MM.1S (cell line): Measurements from ENCODE around the gene RPL14.
"Not testable (repeated sequence)": the region's sequence is repeated elsewhere in the genome, so short reads cannot be mapped to it uniquely, and the experiment has no call there.

ENCODE experiments used
- CTCF ChIP-seq: fragments of 300-600 bp; sonication (generic); IDR thresholded peaks from 2 replicates; pipeline ENCODE4 v1.5.1; 2016; ENCODE audit warnings: antibody characterized with exemption, low read length, mixed read lengths
- EZH2 ChIP-seq: fragments of 300-600 bp; sonication (generic); optimal IDR thresholded peaks from 2 replicates; pipeline ENCODE3; 2017; ENCODE audit warnings: low read depth, mild to moderate bottlenecking, antibody characterized with exemption, low read length, mixed read lengths

GRCh38 chr3:40460481-40460880, 3.3 kb downstream of the RPL14 start:
- TF ChIP-seq CTCF, EZH2: not testable (repeated sequence)
